ENCODE results near the gene MKRN2OS.

Gene MKRN2OS, protein sequence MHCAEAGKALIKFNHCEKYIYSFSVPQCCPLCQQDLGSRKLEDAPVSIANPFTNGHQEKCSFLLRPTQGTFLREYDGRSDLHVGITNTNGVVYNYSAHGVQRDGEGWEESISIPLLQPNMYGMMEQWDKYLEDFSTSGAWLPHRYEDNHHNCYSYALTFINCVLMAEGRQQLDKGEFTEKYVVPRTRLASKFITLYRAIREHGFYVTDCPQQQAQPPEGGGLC

DNA sequence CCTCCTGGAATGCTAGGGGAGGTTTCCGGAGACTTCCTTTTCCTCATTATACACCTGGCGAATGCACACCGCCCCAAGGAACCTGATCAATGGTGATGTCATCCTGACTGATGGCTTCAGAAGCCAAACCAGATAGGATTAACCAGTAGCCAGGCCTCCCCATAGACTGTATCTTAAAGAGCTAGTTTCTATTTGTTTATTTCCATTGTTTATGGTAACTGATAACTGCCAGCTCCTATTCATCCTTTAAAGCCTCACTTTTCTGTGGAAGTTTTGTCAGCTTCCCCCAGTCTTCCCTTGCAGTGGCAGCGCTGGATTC is at the start of gene MKRN2OS:
TSS of gene MKRN2OS (minus strand) at position 27 of the 319 bp plus-strand sequence. CDS start 35 bp downstream, outside the sequence.
- no peak within 1 kb of the TSS for H2AFZ ChIP-seq (ENCODE audit: low read depth, low read length, severe bottlenecking)
- TF ChIP-seq, protein P1, sequence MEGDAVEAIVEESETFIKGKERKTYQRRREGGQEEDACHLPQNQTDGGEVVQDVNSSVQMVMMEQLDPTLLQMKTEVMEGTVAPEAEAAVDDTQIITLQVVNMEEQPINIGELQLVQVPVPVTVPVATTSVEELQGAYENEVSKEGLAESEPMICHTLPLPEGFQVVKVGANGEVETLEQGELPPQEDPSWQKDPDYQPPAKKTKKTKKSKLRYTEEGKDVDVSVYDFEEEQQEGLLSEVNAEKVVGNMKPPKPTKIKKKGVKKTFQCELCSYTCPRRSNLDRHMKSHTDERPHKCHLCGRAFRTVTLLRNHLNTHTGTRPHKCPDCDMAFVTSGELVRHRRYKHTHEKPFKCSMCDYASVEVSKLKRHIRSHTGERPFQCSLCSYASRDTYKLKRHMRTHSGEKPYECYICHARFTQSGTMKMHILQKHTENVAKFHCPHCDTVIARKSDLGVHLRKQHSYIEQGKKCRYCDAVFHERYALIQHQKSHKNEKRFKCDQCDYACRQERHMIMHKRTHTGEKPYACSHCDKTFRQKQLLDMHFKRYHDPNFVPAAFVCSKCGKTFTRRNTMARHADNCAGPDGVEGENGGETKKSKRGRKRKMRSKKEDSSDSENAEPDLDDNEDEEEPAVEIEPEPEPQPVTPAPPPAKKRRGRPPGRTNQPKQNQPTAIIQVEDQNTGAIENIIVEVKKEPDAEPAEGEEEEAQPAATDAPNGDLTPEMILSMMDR (IDR thresholded peaks at IDR 0.05; ENCODE audit: insufficient read depth, low read length, poor library complexity, severe bottlenecking): no peak
- TF ChIP-seq EZH2phosphoT487 (conservative IDR thresholded peaks at IDR 0.05; ENCODE audit: low read length): no peak
- H4K20me1 ChIP-seq (ENCODE audit: low read depth, low read length): no peaks in the 10 kb centered on the region
- no peak within 1 kb of the TSS for H3K4me2 ChIP-seq (ENCODE audit: low read depth, low read length, poor library complexity, severe bottlenecking)
- no peak within 1 kb of the TSS for H3K27ac ChIP-seq (ENCODE audit: low read depth, low read length)
- H3K9me2 ChIP-seq (replicated peaks; ENCODE audit: insufficient read depth, low read length): no peaks in the 10 kb centered on the region
- H3K4me3 ChIP-seq (ENCODE audit: insufficient read depth, low read length, poor library complexity, severe bottlenecking): no peak within 1 kb of the TSS
- H3K9me3 ChIP-seq (ENCODE audit: insufficient read depth, low read length): no peaks in the 10 kb centered on the region
- H3K36me3 ChIP-seq (ENCODE audit: low read length): no peaks in the 10 kb centered on the region
- no peaks in the 10 kb centered on the region for H3F3A ChIP-seq (ENCODE audit: insufficient read depth)
- H3K9ac ChIP-seq (ENCODE audit: low read length): no peak within 1 kb of the TSS
- no peaks in the 10 kb centered on the region for H3K27me3 ChIP-seq (ENCODE audit: low read length)
- H3K79me2 ChIP-seq (ENCODE audit: insufficient read depth, low read length): no peaks in the 10 kb centered on the region

DNA sequence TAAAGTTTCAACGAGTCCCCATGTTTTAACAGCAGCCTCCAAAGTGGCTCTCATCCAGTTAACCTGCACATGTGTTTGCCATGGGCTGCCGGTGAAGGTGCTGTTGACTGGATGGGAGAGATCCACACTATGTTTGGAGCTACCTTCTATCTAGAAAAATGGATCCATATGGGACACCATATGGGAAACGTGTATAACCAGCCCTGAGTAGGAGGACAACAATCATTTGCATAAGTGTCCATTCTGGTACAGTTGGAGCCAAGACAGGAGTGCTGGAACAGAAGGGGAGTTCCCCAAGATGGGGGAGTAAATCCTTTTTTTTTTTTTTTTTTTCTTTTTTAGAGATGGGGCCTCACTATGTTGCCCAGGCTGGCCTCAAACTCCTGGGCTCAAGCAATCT is 48.2 kb upstream of the MKRN2OS start:
- Histone ChIP-seq H3K9me2 (replicated peaks; ENCODE audit: insufficient read depth, low read length) (no peaks in the 10 kb centered on the region), H3K4me2 (ENCODE audit: low read depth, low read length, poor library complexity, severe bottlenecking) (no peak overlapping the region), H3F3A (ENCODE audit: insufficient read depth) (no peaks in the 10 kb centered on the region), H3K36me3 (ENCODE audit: low read length) (peaks cover 8% of the 10 kb centered on the region; the same call in 1 of the 2 replicates), H3K9me3 (ENCODE audit: insufficient read depth, low read length) (no peaks in the 10 kb centered on the region), H3K9ac (ENCODE audit: low read length) (no peak overlapping the region), H3K4me3 (ENCODE audit: insufficient read depth, low read length, poor library complexity, severe bottlenecking) (no peak overlapping the region), H3K27ac (ENCODE audit: low read depth, low read length) (no peak overlapping the region), H3K79me2 (ENCODE audit: insufficient read depth, low read length) (no peaks in the 10 kb centered on the region), H3K27me3 (ENCODE audit: low read length) (no peaks in the 10 kb centered on the region), H4K20me1 (ENCODE audit: low read depth, low read length) (no peaks in the 10 kb centered on the region), H2AFZ (ENCODE audit: low read depth, low read length, severe bottlenecking) (no peak overlapping the region)
- no peak for TF ChIP-seq EZH2phosphoT487 (conservative IDR thresholded peaks at IDR 0.05; ENCODE audit: low read length)
- TF ChIP-seq, protein P1 (IDR thresholded peaks at IDR 0.05; ENCODE audit: insufficient read depth, low read length, poor library complexity, severe bottlenecking): no peak

DNA sequence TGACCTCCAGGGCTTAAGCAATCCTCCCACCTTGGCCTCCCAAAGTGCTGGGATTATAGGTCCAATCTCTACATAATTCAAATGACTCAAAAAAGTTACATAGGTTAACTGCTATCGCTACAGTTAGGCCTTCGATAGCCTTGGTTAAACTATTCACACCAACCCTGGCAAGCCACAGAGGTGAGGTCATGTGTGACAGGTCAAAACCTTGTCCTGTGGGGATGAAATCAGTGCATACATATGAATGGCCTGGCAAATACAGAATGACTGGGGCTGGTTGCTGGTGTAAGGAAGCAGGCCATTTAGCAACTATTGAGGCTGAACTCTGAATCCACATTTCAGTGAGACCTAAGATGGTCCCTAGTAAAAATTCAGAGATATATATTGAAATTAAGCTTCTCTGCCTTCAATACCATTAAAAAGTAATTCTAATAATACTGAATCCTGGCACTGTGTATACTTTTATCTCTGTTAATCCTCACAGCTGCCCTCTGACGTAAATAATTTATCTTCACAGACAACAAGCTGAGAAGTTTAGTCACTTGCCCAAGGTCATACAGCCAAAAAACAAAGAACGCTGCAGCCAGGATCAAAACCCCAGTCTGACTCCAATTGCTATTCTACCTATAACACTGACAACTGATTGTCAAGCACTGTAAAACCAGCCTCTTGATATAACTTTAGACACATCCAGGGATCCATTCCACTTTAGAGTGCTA is 46.9 kb upstream of the MKRN2OS start:
- no peaks in the 10 kb centered on the region for H3K27me3 ChIP-seq (ENCODE audit: low read length)
- H3K9me3 ChIP-seq (ENCODE audit: insufficient read depth, low read length): no peaks in the 10 kb centered on the region
- TF ChIP-seq EZH2phosphoT487 (conservative IDR thresholded peaks at IDR 0.05; ENCODE audit: low read length): no peak
- TF ChIP-seq, protein P1 (IDR thresholded peaks at IDR 0.05; ENCODE audit: insufficient read depth, low read length, poor library complexity, severe bottlenecking): no peak
- H3K36me3 ChIP-seq (ENCODE audit: low read length): peaks cover 14% of the 10 kb centered on the region; the same call in 1 of the 2 replicates
- no peaks in the 10 kb centered on the region for H3K79me2 ChIP-seq (ENCODE audit: insufficient read depth, low read length)
- H3K27ac ChIP-seq (ENCODE audit: low read depth, low read length): no peak overlapping the region
- no peak overlapping the region for H3K4me3 ChIP-seq (ENCODE audit: insufficient read depth, low read length, poor library complexity, severe bottlenecking)
- no peak overlapping the region for H3K4me2 ChIP-seq (ENCODE audit: low read depth, low read length, poor library complexity, severe bottlenecking)
- H3F3A ChIP-seq (ENCODE audit: insufficient read depth): peaks cover 5% of the 10 kb centered on the region; the same call in 1 of the 2 replicates
- H3K9ac ChIP-seq (ENCODE audit: low read length): no peak overlapping the region
- H3K9me2 ChIP-seq (replicated peaks; ENCODE audit: insufficient read depth, low read length): no peaks in the 10 kb centered on the region
- H4K20me1 ChIP-seq (ENCODE audit: low read depth, low read length): no peaks in the 10 kb centered on the region
- no peak overlapping the region for H2AFZ ChIP-seq (ENCODE audit: low read depth, low read length, severe bottlenecking)

Data from SU-DHL-6 (cell line).